Gastroesophageal sphincter (tissue), 4 donors: ENCODE data around the gene MAP3K12. TPM values are rescaled to one million over a fixed set of nuclear protein-coding genes. Genes with fewer than 3 reads are reported as not detected.

Source experiments
- ATAC-seq: fragments of 150-250 bp; one replicate; pipeline ENCODE4 v1.9.1; 2016; ENCODE audit warnings: mild to moderate bottlenecking, moderate library complexity
- H3K27ac ChIP-seq, 4 donors: fragments of 200-600 bp; sonication (generic) in 3 of 4; 1 replicate in 3 of 4; 2 replicates in 1 of 4; pipeline ENCODE4 v1.5.1; 2016 to 2019
- H3K27me3 ChIP-seq: fragments of 200-600 bp; sonication (generic); one replicate; pipeline ENCODE4 v1.5.1; 2019
- H3K36me3 ChIP-seq, 2 donors: fragments of 200-600 bp; sonication (generic); one replicate each; pipeline ENCODE4 v1.5.1; 2019; ENCODE audit warnings: control low read depth in 1 of 2
- H3K4me1 ChIP-seq, 3 donors: fragments of 200-600 bp; sonication (generic); 1 replicate in 2 of 3; 2 replicates in 1 of 3; pipeline ENCODE4 v1.5.1; 2016 to 2019; ENCODE audit warnings: control low read depth in 2 of 3
- H3K4me3 ChIP-seq, 2 donors: fragments of 200-600 bp; sonication (generic); one replicate each; pipeline ENCODE4 v1.5.1; 2019; ENCODE audit warnings: mild to moderate bottlenecking in 1 of 2, moderate library complexity in 1 of 2
- H3K9me3 ChIP-seq, 3 donors: fragments of 200-600 bp; sonication (generic); one replicate each; pipeline ENCODE4 v1.5.1; 2017 to 2019; ENCODE audit warnings: control low read depth in 2 of 3
- CTCF ChIP-seq, 4 experiments: fragments of 200-600 bp in 2 of 4; fragments of 450-650 bp in 2 of 4; sonication (generic) in 1 of 4; IDR thresholded peaks; one replicate each; pipeline ENCODE4 v1.5.1; 2017 to 2019; ENCODE audit warnings: antibody characterized with exemption in 4 of 4, mild to moderate bottlenecking in 2 of 4, moderate library complexity in 2 of 4
- EP300 ChIP-seq: sonication (generic); formaldehyde crosslinking; IDR thresholded peaks from one replicate; pipeline ENCODE4 v1.6.1; 2017; ENCODE audit warnings: antibody characterized with exemption, mild to moderate bottlenecking
- POLR2A ChIP-seq, 2 donors: fragments of 450-650 bp; IDR thresholded peaks; one replicate each; pipeline ENCODE4 v1.6.1; 2017; ENCODE audit warnings: antibody characterized with exemption in 2 of 2, mild to moderate bottlenecking in 2 of 2, moderate library complexity in 1 of 2
- POLR2AphosphoS5 ChIP-seq: sonication (generic); formaldehyde crosslinking; IDR thresholded peaks from one replicate; pipeline ENCODE4 v1.6.1; 2017; ENCODE audit warnings: antibody characterized with exemption
- WGBS, 2 donors: methylation state at CpG; one replicate each; pipeline ENCODE4 v1.1.5; 2018; ENCODE audit warnings: low coverage in 1 of 2; 5-methylcytosine and 5-hydroxymethylcytosine counted together
- total RNA-seq, 4 donors: library from RNA; depleted of rRNA; stranded (reverse); fragments of >200 nt; gene quantifications; one replicate each; pipeline ENCODE4 v1.1.0, GENCODE V29; 2016

Gene MAP3K12
- total RNA-seq, 4 donors from 2014 or later: 14.8 to 41.9 (median 20.3) TPM

DNA sequence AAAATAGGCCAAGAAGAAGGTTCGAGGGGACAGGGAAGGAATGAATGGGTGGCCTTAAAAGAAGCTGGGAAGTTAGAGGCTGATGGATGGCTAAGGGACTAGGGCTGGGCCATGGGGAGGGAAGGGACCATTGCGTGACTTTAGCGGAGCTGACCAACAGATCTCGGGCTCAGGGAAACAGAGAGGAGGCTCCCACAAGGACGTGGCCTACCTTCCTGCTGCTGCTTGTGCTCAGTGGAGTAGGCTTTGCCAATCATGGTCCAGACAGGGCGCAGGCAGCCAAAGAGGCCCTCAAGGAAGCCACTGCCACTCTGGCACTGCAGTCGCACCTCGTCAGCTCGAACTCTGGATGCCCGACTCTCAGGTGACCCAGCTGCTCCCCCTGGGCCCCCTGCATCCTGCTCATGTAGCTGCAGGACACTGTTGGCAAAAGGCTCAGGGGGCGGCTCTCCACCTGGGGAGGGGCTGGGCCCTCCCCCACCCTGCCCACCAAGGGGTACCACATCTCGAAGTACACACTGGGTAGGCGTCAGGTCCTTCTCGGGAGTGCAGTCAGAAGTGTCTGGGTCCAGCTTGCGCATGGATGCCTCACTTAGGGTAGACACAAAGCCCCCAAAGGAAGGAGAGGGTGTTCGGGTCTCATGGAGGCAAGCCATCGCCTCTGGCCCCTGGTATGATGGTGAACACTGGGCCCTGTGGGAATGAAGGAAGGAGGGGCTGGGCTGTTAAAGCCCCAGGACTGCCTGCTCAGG lies 12.3 kb downstream of the MAP3K12 start:
- H3K27me3 ChIP-seq: no peaks in the 10 kb centered on the region
- TF ChIP-seq POLR2AphosphoS5 (no peak), EP300 (no peak), POLR2A (IDR thresholded peaks at IDR 0.05) (no peak), CTCF (IDR thresholded peaks at IDR 0.05) (no peak)
- H3K27ac ChIP-seq: no peak overlapping the region
- no peak overlapping the region for H3K4me3 ChIP-seq
- H3K9me3 ChIP-seq: no peaks in the 10 kb centered on the region
- H3K4me1 ChIP-seq: peaks cover 0 to 14% (median 0%) of the 10 kb centered on the region in 3 donors
- 33 to 75% methylated on average over 1 to 6 of the region's 17 CpGs for WGBS, 2 donors
- peaks cover 0 to 64% of the 10 kb centered on the region in 2 donors for H3K36me3 ChIP-seq
- no peak for ATAC-seq

GRCh38 chr12:53485955-53486735 lies 13.1 kb downstream of the MAP3K12 start:
- H3K27ac ChIP-seq: no peak overlapping the region
- H3K27me3 ChIP-seq: no peaks in the 10 kb centered on the region
- H3K36me3 ChIP-seq: peaks cover 0 to 72% of the 10 kb centered on the region in 2 donors
- TF ChIP-seq EP300 (no peak), POLR2A (IDR thresholded peaks at IDR 0.05) (no peak), CTCF (IDR thresholded peaks at IDR 0.05) (no peak), POLR2AphosphoS5 (no peak)
- WGBS, 2 donors: 87 to 90% methylated on average over 2 to 3 of the region's 10 CpGs
- no peak for ATAC-seq
- peaks cover 0 to 15% (median 0%) of the 10 kb centered on the region in 3 donors for H3K4me1 ChIP-seq
- H3K4me3 ChIP-seq: no peak overlapping the region
- no peaks in the 10 kb centered on the region for H3K9me3 ChIP-seq

GRCh38 chr12:53484686-53485575 lies 14.3 kb downstream of the MAP3K12 start:
- no peaks in the 10 kb centered on the region for H3K27me3 ChIP-seq
- H3K4me3 ChIP-seq: no peak overlapping the region
- no peak overlapping the region for H3K27ac ChIP-seq
- H3K4me1 ChIP-seq: peaks cover 0 to 23% (median 0%) of the 10 kb centered on the region in 3 donors
- no peak for ATAC-seq
- 67 to 81% methylated on average over 6 to 8 of the region's 10 CpGs for WGBS, 2 donors
- peaks cover 0 to 84% of the 10 kb centered on the region in 2 donors for H3K36me3 ChIP-seq
- TF ChIP-seq EP300: no peak
- TF ChIP-seq POLR2AphosphoS5: no peak
- no peak for TF ChIP-seq CTCF (IDR thresholded peaks at IDR 0.05)
- no peaks in the 10 kb centered on the region for H3K9me3 ChIP-seq

DNA sequence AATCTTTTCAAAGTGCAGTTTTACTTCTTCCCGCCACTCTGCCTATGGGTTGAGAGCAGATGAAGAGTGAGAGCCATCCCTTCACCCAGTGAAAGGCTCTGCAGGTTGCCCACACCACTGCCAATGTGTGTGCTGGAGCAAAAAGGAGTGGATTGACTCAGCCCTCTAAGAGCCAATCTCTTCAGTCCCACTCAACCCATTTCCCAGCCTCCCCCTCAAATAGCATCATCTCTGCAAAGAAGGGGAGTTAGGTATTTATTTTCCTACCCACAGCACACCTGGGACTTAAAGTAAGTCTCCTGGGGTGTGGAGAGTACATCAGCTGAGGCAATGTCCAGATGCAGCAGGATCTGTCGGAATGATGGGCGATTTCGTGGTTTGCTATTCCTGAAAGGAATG lies 15.3 kb downstream of the MAP3K12 start:
- no peaks in the 10 kb centered on the region for H3K27me3 ChIP-seq
- peaks cover 0 to 27% (median 0%) of the 10 kb centered on the region in 3 donors for H3K4me1 ChIP-seq
- no peak overlapping the region for H3K27ac ChIP-seq
- ATAC-seq: no peak
- H3K4me3 ChIP-seq: no peak overlapping the region
- H3K36me3 ChIP-seq: peaks cover 0 to 94% of the 10 kb centered on the region in 2 donors
- WGBS, 2 donors: 76 to 90% methylated on average over 2 to 3 of the region's 4 CpGs
- H3K9me3 ChIP-seq: no peaks in the 10 kb centered on the region
- TF ChIP-seq POLR2A (IDR thresholded peaks at IDR 0.05): no peak
- peak; percentile 3 for TF ChIP-seq POLR2AphosphoS5
- TF ChIP-seq CTCF (IDR thresholded peaks at IDR 0.05): no peak
